ENCODE data around the gene GLP2R.

The GLP2R gene

DNA sequence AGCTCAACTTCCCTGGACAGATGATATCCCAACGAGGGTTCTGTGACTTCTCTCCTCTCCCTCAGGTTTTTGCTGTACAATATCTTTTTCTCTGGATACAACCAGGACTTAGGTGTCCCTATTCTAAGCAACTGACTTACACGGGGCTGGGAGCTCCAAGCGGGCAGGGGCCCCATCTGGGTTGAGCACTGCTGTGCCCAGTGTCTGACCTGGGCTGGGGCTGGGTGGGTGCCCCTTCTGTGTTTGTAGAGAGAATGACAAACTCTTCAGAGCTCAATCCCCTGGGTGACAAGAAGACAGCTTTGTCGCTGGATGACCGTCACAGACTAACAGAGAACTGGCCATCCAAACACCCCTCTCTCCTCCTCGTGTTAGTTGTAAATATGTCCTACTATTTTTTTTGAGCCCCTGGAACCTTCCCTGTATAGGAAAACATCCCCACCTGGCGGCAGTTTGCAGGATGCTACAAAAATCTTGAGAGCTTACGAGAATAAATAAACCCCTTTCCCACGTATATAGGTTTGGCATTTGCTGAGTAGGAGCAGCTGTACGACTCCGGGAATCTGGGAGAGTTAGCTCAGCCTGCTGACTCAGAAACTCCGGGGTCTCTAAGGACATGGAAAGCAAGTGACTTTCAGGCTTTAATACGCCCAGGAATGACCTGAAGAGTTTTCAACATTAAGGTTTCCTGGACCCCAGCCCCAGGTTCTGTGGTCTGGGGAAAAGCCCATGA lies 103.0 kb downstream of the GLP2R start:
- TF ChIP-seq SPI1 (IDR thresholded peaks at IDR 0.05; ENCODE audit: borderline replicate concordance, low read depth) (no peak), GABPA (IDR thresholded peaks at IDR 0.05; ENCODE audit: low read depth) (no peak)
- TF ChIP-seq, protein P1, sequence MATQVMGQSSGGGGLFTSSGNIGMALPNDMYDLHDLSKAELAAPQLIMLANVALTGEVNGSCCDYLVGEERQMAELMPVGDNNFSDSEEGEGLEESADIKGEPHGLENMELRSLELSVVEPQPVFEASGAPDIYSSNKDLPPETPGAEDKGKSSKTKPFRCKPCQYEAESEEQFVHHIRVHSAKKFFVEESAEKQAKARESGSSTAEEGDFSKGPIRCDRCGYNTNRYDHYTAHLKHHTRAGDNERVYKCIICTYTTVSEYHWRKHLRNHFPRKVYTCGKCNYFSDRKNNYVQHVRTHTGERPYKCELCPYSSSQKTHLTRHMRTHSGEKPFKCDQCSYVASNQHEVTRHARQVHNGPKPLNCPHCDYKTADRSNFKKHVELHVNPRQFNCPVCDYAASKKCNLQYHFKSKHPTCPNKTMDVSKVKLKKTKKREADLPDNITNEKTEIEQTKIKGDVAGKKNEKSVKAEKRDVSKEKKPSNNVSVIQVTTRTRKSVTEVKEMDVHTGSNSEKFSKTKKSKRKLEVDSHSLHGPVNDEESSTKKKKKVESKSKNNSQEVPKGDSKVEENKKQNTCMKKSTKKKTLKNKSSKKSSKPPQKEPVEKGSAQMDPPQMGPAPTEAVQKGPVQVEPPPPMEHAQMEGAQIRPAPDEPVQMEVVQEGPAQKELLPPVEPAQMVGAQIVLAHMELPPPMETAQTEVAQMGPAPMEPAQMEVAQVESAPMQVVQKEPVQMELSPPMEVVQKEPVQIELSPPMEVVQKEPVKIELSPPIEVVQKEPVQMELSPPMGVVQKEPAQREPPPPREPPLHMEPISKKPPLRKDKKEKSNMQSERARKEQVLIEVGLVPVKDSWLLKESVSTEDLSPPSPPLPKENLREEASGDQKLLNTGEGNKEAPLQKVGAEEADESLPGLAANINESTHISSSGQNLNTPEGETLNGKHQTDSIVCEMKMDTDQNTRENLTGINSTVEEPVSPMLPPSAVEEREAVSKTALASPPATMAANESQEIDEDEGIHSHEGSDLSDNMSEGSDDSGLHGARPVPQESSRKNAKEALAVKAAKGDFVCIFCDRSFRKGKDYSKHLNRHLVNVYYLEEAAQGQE (IDR thresholded peaks at IDR 0.05; ENCODE audit: insufficient replicate concordance, low read depth): no peak
- DNase-seq (ENCODE audit: low read depth in 1 of 2, low spot score in 1 of 2): no peak

DNA sequence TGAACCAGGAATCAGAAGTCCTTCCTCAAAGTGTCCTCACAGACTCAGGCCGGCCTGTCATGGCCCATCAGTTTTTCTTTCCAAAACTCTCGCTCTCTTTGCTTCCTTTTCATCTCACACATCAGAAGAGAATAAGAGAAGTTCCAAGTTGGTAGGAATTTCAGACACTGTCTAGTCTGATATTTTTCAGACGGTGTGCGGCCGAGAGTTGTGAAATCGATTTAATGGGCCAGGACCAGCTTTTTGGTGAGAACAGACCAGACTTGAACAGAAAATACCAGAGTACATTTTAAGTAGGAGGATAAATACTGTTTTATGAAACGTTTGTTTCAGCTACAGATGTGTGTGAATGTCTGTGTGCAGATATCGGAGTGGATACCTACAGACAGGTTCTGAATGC lies 104.1 kb downstream of the GLP2R start:
- TF ChIP-seq SPI1 (IDR thresholded peaks at IDR 0.05; ENCODE audit: borderline replicate concordance, low read depth): no peak
- TF ChIP-seq POLR2AphosphoS5 (IDR thresholded peaks at IDR 0.05; ENCODE audit: low read depth): no peak
- no peak for TF ChIP-seq GABPA (IDR thresholded peaks at IDR 0.05; ENCODE audit: low read depth)
- no peak for TF ChIP-seq CTCF (IDR thresholded peaks at IDR 0.05; ENCODE audit: insufficient read depth, low read length)
- TF ChIP-seq, protein P1 (IDR thresholded peaks at IDR 0.05; ENCODE audit: insufficient replicate concordance, low read depth): no peak
- Histone ChIP-seq H3K4me3 (replicated peaks; ENCODE audit: insufficient read depth, low read length) (no peak overlapping the region), H3K27me3 (ENCODE audit: insufficient read depth, poor library complexity, severe bottlenecking) (no peaks in the 10 kb centered on the region), H3K27ac (replicated peaks) (no peak overlapping the region)
- no peak for DNase-seq (ENCODE audit: low read depth in 1 of 2, low spot score in 1 of 2)

More for the DNA sequence above, 103.0 kb downstream of the GLP2R start:
- Histone ChIP-seq H3K27ac (replicated peaks) (no peak overlapping the region), H3K27me3 (ENCODE audit: insufficient read depth, poor library complexity, severe bottlenecking) (no peaks in the 10 kb centered on the region), H3K4me3 (replicated peaks; ENCODE audit: insufficient read depth, low read length) (no peak overlapping the region)

- TF ChIP-seq GABPA (IDR thresholded peaks at IDR 0.05; ENCODE audit: low read depth): no peak
- no peak for TF ChIP-seq POLR2AphosphoS5 (IDR thresholded peaks at IDR 0.05; ENCODE audit: low read depth)
- no peak for TF ChIP-seq CTCF (IDR thresholded peaks at IDR 0.05; ENCODE audit: insufficient read depth, low read length)
- TF ChIP-seq, protein P1 (IDR thresholded peaks at IDR 0.05; ENCODE audit: insufficient replicate concordance, low read depth): no peak
- TF ChIP-seq SPI1 (IDR thresholded peaks at IDR 0.05; ENCODE audit: borderline replicate concordance, low read depth): no peak
- DNase-seq (ENCODE audit: low read depth in 1 of 2, low spot score in 1 of 2): no peak
- no peaks in the 10 kb centered on the region for H3K27me3 ChIP-seq (ENCODE audit: insufficient read depth, poor library complexity, severe bottlenecking)
- no peak overlapping the region for H3K27ac ChIP-seq (replicated peaks)
- H3K4me3 ChIP-seq (replicated peaks; ENCODE audit: insufficient read depth, low read length): no peak overlapping the region
These were observed 105.5 kb downstream of the GLP2R start for GRCh38 chr17:9931144-9931741.
